Measurements from ENCODE around the gene ULK2.

ULK2 gene

GRCh38 chr17:19739241-19740201 is 128.2 kb downstream of the ULK2 start:
- DNase-seq (ENCODE audit: low read depth, low spot score): no peak
- no peaks in the 10 kb centered on the region for H3K9me3 ChIP-seq (ENCODE audit: control insufficient read depth, insufficient read depth, low read length)
- WGBS (ENCODE audit: insufficient coverage, insufficient read length): no CpG with 5 or more reads among the region's 26 CpGs
- no peaks in the 10 kb centered on the region for H3K4me1 ChIP-seq (ENCODE audit: control insufficient read depth, insufficient read depth, low read length)
- H3K36me3 ChIP-seq (ENCODE audit: control insufficient read depth, insufficient read depth, low read length): no peaks in the 10 kb centered on the region
- no peak overlapping the region for H3K4me3 ChIP-seq (ENCODE audit: low read length)
- H3K27me3 ChIP-seq (ENCODE audit: control insufficient read depth, insufficient read depth, low read length): no peaks in the 10 kb centered on the region
- H3K27ac ChIP-seq (ENCODE audit: low read length): no peak overlapping the region

GRCh38 chr17:19738757-19739156 is 129.0 kb downstream of the ULK2 start:
- Histone ChIP-seq H3K27ac (ENCODE audit: low read length) (no peak overlapping the region), H3K4me3 (ENCODE audit: low read length) (no peak overlapping the region), H3K9me3 (ENCODE audit: control insufficient read depth, insufficient read depth, low read length) (no peaks in the 10 kb centered on the region), H3K27me3 (ENCODE audit: control insufficient read depth, insufficient read depth, low read length) (no peaks in the 10 kb centered on the region), H3K36me3 (ENCODE audit: control insufficient read depth, insufficient read depth, low read length) (no peaks in the 10 kb centered on the region), H3K4me1 (ENCODE audit: control insufficient read depth, insufficient read depth, low read length) (no peaks in the 10 kb centered on the region)
- no CpG with 5 or more reads among the region's 9 CpGs for WGBS (ENCODE audit: insufficient coverage, insufficient read length)
- no peak for DNase-seq (ENCODE audit: low read depth, low spot score)

GRCh38 chr17:19738073-19738449 is 129.7 kb downstream of the ULK2 start:
- DNase-seq (ENCODE audit: low read depth, low spot score): no peak
- WGBS (ENCODE audit: insufficient coverage, insufficient read length): no CpG with 5 or more reads among the region's 14 CpGs
- no peaks in the 10 kb centered on the region for H3K4me1 ChIP-seq (ENCODE audit: control insufficient read depth, insufficient read depth, low read length)
- H3K27me3 ChIP-seq (ENCODE audit: control insufficient read depth, insufficient read depth, low read length): no peaks in the 10 kb centered on the region
- H3K27ac ChIP-seq (ENCODE audit: low read length): no peak overlapping the region
- no peaks in the 10 kb centered on the region for H3K9me3 ChIP-seq (ENCODE audit: control insufficient read depth, insufficient read depth, low read length)
- H3K4me3 ChIP-seq (ENCODE audit: low read length): no peak overlapping the region
- H3K36me3 ChIP-seq (ENCODE audit: control insufficient read depth, insufficient read depth, low read length): no peaks in the 10 kb centered on the region

- H3K9me3 ChIP-seq (ENCODE audit: control insufficient read depth, insufficient read depth, low read length): no peaks in the 10 kb centered on the region
- H3K4me3 ChIP-seq (ENCODE audit: low read length): no peak overlapping the region
- no CpG with 5 or more reads among the region's 15 CpGs for WGBS (ENCODE audit: insufficient coverage, insufficient read length)
- no peaks in the 10 kb centered on the region for H3K36me3 ChIP-seq (ENCODE audit: control insufficient read depth, insufficient read depth, low read length)
- no peaks in the 10 kb centered on the region for H3K27me3 ChIP-seq (ENCODE audit: control insufficient read depth, insufficient read depth, low read length)
- H3K27ac ChIP-seq (ENCODE audit: low read length): no peak overlapping the region
- no peak for DNase-seq (ENCODE audit: low read depth, low spot score)
- H3K4me1 ChIP-seq (ENCODE audit: control insufficient read depth, insufficient read depth, low read length): no peaks in the 10 kb centered on the region
These were observed 130.2 kb downstream of the ULK2 start for GRCh38 chr17:19737305-19738072.

GRCh38 chr17:19736071-19736470 is 131.7 kb downstream of the ULK2 start:
- Histone ChIP-seq H3K27me3 (ENCODE audit: control insufficient read depth, insufficient read depth, low read length) (no peaks in the 10 kb centered on the region), H3K36me3 (ENCODE audit: control insufficient read depth, insufficient read depth, low read length) (no peaks in the 10 kb centered on the region), H3K4me1 (ENCODE audit: control insufficient read depth, insufficient read depth, low read length) (no peaks in the 10 kb centered on the region), H3K9me3 (ENCODE audit: control insufficient read depth, insufficient read depth, low read length) (no peaks in the 10 kb centered on the region), H3K4me3 (ENCODE audit: low read length) (no peak overlapping the region), H3K27ac (ENCODE audit: low read length) (no peak overlapping the region)
- no peak for DNase-seq (ENCODE audit: low read depth, low spot score)
- WGBS (ENCODE audit: insufficient coverage, insufficient read length): no CpG with 5 or more reads among the region's 11 CpGs

- Histone ChIP-seq H3K9me3 (ENCODE audit: control insufficient read depth, insufficient read depth, low read length) (no peaks in the 10 kb centered on the region), H3K27ac (ENCODE audit: low read length) (no peak overlapping the region), H3K4me3 (ENCODE audit: low read length) (no peak overlapping the region), H3K27me3 (ENCODE audit: control insufficient read depth, insufficient read depth, low read length) (no peaks in the 10 kb centered on the region), H3K36me3 (ENCODE audit: control insufficient read depth, insufficient read depth, low read length) (no peaks in the 10 kb centered on the region), H3K4me1 (ENCODE audit: control insufficient read depth, insufficient read depth, low read length) (no peaks in the 10 kb centered on the region)
- WGBS (ENCODE audit: insufficient coverage, insufficient read length): no CpG with 5 or more reads among the region's 11 CpGs
- DNase-seq (ENCODE audit: low read depth, low spot score): no peak
These were observed 133.7 kb downstream of the ULK2 start for GRCh38 chr17:19733953-19734526.

- no peak overlapping the region for H3K4me3 ChIP-seq (ENCODE audit: low read length)
- WGBS (ENCODE audit: insufficient coverage, insufficient read length): no CpG with 5 or more reads among the region's 11 CpGs
- H3K27me3 ChIP-seq (ENCODE audit: control insufficient read depth, insufficient read depth, low read length): no peaks in the 10 kb centered on the region
- no peak for DNase-seq (ENCODE audit: low read depth, low spot score)
- no peaks in the 10 kb centered on the region for H3K36me3 ChIP-seq (ENCODE audit: control insufficient read depth, insufficient read depth, low read length)
- no peak overlapping the region for H3K27ac ChIP-seq (ENCODE audit: low read length)
- no peaks in the 10 kb centered on the region for H3K9me3 ChIP-seq (ENCODE audit: control insufficient read depth, insufficient read depth, low read length)
- H3K4me1 ChIP-seq (ENCODE audit: control insufficient read depth, insufficient read depth, low read length): no peaks in the 10 kb centered on the region
These were observed 136.1 kb downstream of the ULK2 start for GRCh38 chr17:19731626-19732025.

GRCh38 chr17:19730843-19731242 is 136.9 kb downstream of the ULK2 start:
- no peaks in the 10 kb centered on the region for H3K36me3 ChIP-seq (ENCODE audit: control insufficient read depth, insufficient read depth, low read length)
- H3K27me3 ChIP-seq (ENCODE audit: control insufficient read depth, insufficient read depth, low read length): no peaks in the 10 kb centered on the region
- H3K27ac ChIP-seq (ENCODE audit: low read length): no peak overlapping the region
- no peaks in the 10 kb centered on the region for H3K9me3 ChIP-seq (ENCODE audit: control insufficient read depth, insufficient read depth, low read length)
- no peak for DNase-seq (ENCODE audit: low read depth, low spot score)
- H3K4me3 ChIP-seq (ENCODE audit: low read length): no peak overlapping the region
- H3K4me1 ChIP-seq (ENCODE audit: control insufficient read depth, insufficient read depth, low read length): no peaks in the 10 kb centered on the region
- no CpG with 5 or more reads among the region's 4 CpGs for WGBS (ENCODE audit: insufficient coverage, insufficient read length)

GRCh38 chr17:19729900-19730299 is 137.8 kb downstream of the ULK2 start:
- DNase-seq (ENCODE audit: low read depth, low spot score): no peak
- Histone ChIP-seq H3K36me3 (ENCODE audit: control insufficient read depth, insufficient read depth, low read length) (no peaks in the 10 kb centered on the region), H3K9me3 (ENCODE audit: control insufficient read depth, insufficient read depth, low read length) (no peaks in the 10 kb centered on the region), H3K4me3 (ENCODE audit: low read length) (no peak overlapping the region), H3K4me1 (ENCODE audit: control insufficient read depth, insufficient read depth, low read length) (no peaks in the 10 kb centered on the region), H3K27ac (ENCODE audit: low read length) (no peak overlapping the region), H3K27me3 (ENCODE audit: control insufficient read depth, insufficient read depth, low read length) (no peaks in the 10 kb centered on the region)
- WGBS (ENCODE audit: insufficient coverage, insufficient read length): no CpG with 5 or more reads among the region's 6 CpGs

- H3K27ac ChIP-seq (ENCODE audit: low read length): no peak overlapping the region
- no peak for DNase-seq (ENCODE audit: low read depth, low spot score)
- no CpG with 5 or more reads among the region's 7 CpGs for WGBS (ENCODE audit: insufficient coverage, insufficient read length)
- no peaks in the 10 kb centered on the region for H3K36me3 ChIP-seq (ENCODE audit: control insufficient read depth, insufficient read depth, low read length)
- H3K27me3 ChIP-seq (ENCODE audit: control insufficient read depth, insufficient read depth, low read length): no peaks in the 10 kb centered on the region
- no peaks in the 10 kb centered on the region for H3K4me1 ChIP-seq (ENCODE audit: control insufficient read depth, insufficient read depth, low read length)
- H3K4me3 ChIP-seq (ENCODE audit: low read length): no peak overlapping the region
- no peaks in the 10 kb centered on the region for H3K9me3 ChIP-seq (ENCODE audit: control insufficient read depth, insufficient read depth, low read length)
These were observed 139.6 kb downstream of the ULK2 start for GRCh38 chr17:19728084-19728495.
